ENCODE measurements around the gene PGM5.

The PGM5 gene

DNA sequence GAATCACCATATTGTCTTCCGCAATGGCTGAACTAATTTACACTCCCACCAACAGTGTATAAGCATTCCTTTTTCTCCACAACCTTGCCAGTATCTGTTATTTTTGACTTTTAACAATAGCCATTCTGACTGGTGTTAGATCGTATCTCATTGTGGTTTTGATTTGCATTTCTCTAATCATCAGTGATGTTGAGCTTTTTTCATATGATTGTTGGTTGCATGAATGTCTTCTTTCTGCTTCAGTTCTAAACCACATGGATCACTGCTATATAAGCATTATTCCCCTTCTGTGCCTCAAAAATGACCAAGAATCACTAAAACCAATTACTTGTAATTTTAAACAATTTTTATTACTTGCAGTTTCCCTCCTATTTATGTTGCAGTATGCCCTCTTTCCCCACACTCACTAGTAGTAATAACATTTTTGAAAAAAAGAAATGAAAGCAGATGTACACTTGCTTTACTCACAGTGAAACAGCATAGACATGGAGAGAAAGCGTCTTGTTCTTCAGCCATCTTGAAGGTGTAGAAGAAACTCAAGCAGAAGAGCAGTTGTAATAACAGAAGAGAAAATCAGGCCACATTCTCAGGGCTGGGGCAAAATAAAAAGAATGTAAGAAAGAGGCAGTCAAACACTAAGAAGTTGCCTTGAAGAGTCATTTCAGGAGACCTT, 188.8 kb downstream of the PGM5 start:
- no peak overlapping the region for H2AFZ ChIP-seq (ENCODE audit: low read depth, low read length)
- no peaks in the 10 kb centered on the region for H3K9me3 ChIP-seq (ENCODE audit: low read length)
- H3K36me3 ChIP-seq (ENCODE audit: insufficient read depth, low read length), result no peaks in the 10 kb centered on the region
- no peaks in the 10 kb centered on the region for H3K4me1 ChIP-seq (ENCODE audit: insufficient read depth, low read length)
- H3K4me3 ChIP-seq (ENCODE audit: low read length), result no peak overlapping the region
- H3K27me3 ChIP-seq (ENCODE audit: insufficient read depth, low read length), result peaks cover 2% of the 10 kb centered on the region

DNA sequence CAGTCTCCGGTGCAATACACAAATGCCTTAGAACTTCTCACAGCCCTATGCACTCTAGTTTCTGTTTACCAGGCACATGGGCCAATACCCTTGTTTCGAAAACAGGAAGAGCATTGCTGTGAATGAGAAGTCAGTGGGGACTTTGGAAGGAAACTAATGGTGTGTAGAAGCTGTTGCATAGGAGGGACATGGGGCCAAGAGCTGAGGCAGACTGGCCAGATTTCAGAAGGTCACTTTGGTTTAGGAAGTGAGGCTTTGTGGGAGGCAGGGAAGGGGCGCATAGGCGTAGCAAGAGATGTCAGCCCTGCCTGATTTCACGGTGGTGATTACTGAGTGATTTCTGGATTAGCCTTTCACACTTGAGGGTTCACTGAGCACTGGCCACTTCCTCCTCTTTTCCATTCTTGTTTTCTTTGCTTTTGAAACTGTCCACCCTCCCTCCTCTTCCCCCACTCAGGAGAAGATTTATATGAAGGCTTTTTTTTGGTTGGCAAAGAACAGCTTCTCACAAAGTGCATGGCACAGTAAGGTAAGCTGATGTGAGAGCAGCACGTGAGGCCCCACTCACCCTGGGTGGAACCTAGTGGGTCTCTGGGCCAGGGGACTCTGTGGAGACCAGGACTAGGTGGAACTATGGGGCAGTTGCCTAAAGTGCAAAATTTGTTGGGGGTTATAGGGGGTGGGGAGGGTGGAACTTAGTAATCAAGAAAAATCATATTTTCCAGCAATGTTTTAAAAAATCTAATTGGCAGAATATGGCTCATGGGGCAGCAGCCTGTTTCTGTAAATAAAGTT, 190.4 kb downstream of the PGM5 start:
- Histone ChIP-seq H3K36me3 (ENCODE audit: insufficient read depth, low read length) (no peaks in the 10 kb centered on the region), H3K27me3 (ENCODE audit: insufficient read depth, low read length) (peaks cover 2% of the 10 kb centered on the region), H2AFZ (ENCODE audit: low read depth, low read length) (no peak overlapping the region), H3K4me3 (ENCODE audit: low read length) (no peak overlapping the region), H3K9me3 (ENCODE audit: low read length) (no peaks in the 10 kb centered on the region), H3K4me1 (ENCODE audit: insufficient read depth, low read length) (no peaks in the 10 kb centered on the region)

DNA sequence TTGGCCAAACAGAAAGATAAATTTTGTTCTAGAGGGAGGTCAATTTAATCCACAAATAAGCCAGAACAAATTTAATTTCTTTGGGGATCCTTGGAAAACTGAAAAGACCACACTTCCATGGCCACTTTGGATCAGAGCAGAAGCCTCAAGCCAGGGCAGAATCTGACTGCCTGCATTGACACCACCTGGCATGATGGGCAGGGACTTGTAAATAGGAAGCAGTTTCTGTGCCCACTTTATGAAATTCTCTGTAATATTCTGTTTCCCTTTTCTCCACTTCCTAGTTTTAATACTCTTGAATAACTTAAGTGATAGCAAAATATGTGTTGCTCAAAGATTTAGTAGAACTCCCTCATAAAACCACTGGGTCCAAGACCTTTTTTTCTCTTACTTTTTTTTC, 191.0 kb downstream of the PGM5 start:
- H3K27me3 ChIP-seq (ENCODE audit: insufficient read depth, low read length), result peaks cover 2% of the 10 kb centered on the region
- H3K4me3 ChIP-seq (ENCODE audit: low read length), result no peak overlapping the region
- H3K9me3 ChIP-seq (ENCODE audit: low read length), result no peaks in the 10 kb centered on the region
- H3K36me3 ChIP-seq (ENCODE audit: insufficient read depth, low read length), result no peaks in the 10 kb centered on the region
- no peaks in the 10 kb centered on the region for H3K4me1 ChIP-seq (ENCODE audit: insufficient read depth, low read length)
- no peak overlapping the region for H2AFZ ChIP-seq (ENCODE audit: low read depth, low read length)

DNA sequence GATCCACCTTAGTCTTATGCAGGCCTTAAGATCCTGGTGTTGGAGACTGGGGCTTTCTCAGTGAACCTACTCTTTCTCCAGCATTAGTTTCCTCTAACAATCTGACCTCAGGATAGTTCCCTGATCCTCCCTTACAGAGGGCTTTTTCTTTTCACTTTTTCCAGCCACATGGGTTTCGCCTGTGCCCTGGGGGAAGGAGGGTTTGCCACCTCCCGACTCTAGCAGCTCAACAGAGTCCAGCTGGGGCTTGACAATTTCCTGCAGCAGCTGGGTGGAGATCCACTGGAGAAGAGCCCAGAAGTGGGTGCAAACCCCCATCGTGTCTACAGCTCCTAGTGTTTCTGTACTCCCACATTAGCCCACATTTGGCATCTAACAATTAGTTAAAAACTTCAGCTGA, 191.8 kb downstream of the PGM5 start:
- Histone ChIP-seq H2AFZ (ENCODE audit: low read depth, low read length) (no peak overlapping the region), H3K4me3 (ENCODE audit: low read length) (no peak overlapping the region), H3K27me3 (ENCODE audit: insufficient read depth, low read length) (peaks cover 2% of the 10 kb centered on the region), H3K36me3 (ENCODE audit: insufficient read depth, low read length) (no peaks in the 10 kb centered on the region), H3K4me1 (ENCODE audit: insufficient read depth, low read length) (peaks cover 2% of the 10 kb centered on the region), H3K9me3 (ENCODE audit: low read length) (no peaks in the 10 kb centered on the region)

DNA sequence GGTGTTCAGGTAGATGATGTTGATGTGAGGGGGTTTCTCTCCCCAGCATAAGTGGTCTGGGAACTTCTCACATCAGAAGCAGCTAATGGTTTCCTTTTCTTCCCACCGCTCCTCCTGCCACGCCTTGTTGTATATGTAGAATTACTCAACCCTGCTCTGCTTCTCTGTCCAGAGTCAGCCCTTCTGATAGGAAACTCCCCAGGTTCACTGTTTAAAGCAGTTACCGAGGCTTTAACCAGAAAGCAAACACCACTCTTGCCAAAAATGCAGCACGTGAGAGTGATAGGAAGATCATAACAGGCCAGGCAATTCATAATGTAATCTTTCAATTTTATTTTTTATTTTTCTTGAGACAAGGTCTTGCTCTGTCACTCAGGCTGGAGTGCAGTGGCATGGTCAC, 194.8 kb downstream of the PGM5 start:
- Histone ChIP-seq H3K27me3 (ENCODE audit: insufficient read depth, low read length) (peaks cover 2% of the 10 kb centered on the region), H3K9me3 (ENCODE audit: low read length) (no peaks in the 10 kb centered on the region), H2AFZ (ENCODE audit: low read depth, low read length) (no peak overlapping the region), H3K4me1 (ENCODE audit: insufficient read depth, low read length) (peaks cover 18% of the 10 kb centered on the region), H3K4me3 (ENCODE audit: low read length) (no peak overlapping the region), H3K36me3 (ENCODE audit: insufficient read depth, low read length) (no peaks in the 10 kb centered on the region)

DNA sequence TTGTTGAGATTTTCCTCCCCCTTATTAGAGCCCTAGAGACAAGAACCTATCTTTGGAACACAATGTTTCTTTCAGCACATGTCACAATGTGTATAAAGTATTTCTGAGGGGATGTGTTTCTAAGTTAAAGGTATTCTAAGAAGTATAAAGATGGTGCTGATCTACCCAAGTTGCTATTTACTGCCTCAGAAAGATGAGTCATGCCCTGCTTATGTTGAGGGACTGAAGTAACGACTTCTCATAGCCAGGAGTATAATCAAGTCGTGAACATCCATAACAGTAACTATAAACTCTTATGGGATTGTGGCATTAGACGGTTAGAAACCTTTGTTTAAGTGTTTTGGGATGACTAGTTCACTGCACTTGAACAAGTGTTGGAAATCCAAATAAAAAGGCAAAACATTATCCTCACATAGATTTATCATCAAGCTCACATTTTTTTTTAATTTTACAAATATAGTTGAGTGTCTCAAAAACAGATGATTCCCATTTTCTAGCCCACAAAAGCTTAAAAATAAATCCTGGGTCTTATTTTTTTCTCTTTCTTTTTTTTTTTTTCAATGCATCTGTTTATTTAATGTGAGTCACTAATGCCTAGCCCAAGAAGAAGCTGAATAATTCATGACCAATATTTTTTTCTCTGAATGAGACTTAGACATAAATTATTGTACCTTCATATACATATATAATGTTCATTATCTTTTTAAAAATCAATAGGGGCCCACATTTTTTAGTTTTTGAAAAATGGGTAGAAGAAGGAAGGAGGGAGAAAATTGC, 196.5 kb downstream of the PGM5 start:
- H3K27me3 ChIP-seq (ENCODE audit: insufficient read depth, low read length), result peaks cover 2% of the 10 kb centered on the region
- no peaks in the 10 kb centered on the region for H3K36me3 ChIP-seq (ENCODE audit: insufficient read depth, low read length)
- no peak overlapping the region for H2AFZ ChIP-seq (ENCODE audit: low read depth, low read length)
- no peak overlapping the region for H3K4me3 ChIP-seq (ENCODE audit: low read length)
- H3K9me3 ChIP-seq (ENCODE audit: low read length), result no peaks in the 10 kb centered on the region
- H3K4me1 ChIP-seq (ENCODE audit: insufficient read depth, low read length), result peaks cover 18% of the 10 kb centered on the region

DNA sequence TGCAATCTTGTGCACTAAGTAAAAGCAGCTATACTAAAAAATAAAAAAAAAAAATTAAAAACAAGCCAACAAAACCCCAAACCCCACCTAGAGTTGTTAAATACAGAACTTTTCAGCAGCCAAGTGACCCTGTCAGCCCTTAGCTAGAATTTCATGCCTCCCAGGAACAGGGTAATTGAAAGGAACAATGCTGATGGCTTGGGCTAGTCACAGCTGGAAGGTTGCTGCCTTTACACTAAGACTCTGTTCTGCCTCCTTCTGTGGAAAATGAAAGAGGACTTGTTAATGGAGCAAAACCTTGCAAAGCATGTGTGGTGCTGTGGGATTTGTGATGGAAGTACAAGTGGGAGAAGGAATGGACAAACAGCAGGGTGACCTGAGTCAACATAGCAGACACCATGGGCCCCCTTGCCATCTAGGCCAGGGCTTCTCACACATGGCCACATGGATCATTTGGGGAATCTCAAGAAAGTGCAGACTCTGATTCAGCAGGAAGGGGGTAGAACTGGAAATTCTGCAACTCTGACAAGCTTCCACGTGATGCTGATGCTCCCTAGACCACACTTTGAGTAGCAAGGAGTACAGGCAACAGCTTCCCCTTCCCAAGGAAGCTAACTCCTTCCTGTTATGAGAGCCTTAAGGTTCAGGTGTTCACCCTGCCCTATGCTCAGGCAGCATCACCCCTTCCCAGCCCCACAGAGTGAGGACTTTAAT, 199.2 kb downstream of the PGM5 start:
- Histone ChIP-seq H3K4me3 (ENCODE audit: low read length) (no peak overlapping the region), H3K4me1 (ENCODE audit: insufficient read depth, low read length) (peaks cover 18% of the 10 kb centered on the region), H3K27me3 (ENCODE audit: insufficient read depth, low read length) (no peaks in the 10 kb centered on the region), H3K9me3 (ENCODE audit: low read length) (no peaks in the 10 kb centered on the region), H2AFZ (ENCODE audit: low read depth, low read length) (no peak overlapping the region), H3K36me3 (ENCODE audit: insufficient read depth, low read length) (no peaks in the 10 kb centered on the region)

DNA sequence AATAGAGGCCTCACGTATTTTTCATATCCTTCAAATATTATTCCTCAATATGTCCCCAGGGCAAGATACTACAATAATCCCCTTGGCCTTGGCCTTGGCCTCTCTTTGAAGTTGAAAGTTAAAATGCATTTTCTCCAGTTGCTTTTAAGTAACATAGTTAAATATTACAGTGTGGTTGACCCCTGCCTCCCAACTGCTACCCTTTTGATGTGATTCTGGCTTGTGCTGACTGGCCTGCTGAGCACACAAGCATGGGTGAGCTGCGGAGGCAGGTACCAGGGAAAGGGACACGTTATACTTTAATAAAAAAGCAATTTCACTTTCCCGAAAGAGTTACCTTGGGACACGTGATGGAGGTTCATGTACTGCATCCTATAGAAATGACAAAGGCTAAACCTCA, 202.1 kb downstream of the PGM5 start:
- H3K4me3 ChIP-seq (ENCODE audit: low read length), result no peak overlapping the region
- H2AFZ ChIP-seq (ENCODE audit: low read depth, low read length), result no peak overlapping the region
- no peaks in the 10 kb centered on the region for H3K9me3 ChIP-seq (ENCODE audit: low read length)
- H3K4me1 ChIP-seq (ENCODE audit: insufficient read depth, low read length), result peaks cover 15% of the 10 kb centered on the region
- H3K27me3 ChIP-seq (ENCODE audit: insufficient read depth, low read length), result no peaks in the 10 kb centered on the region
- H3K36me3 ChIP-seq (ENCODE audit: insufficient read depth, low read length), result no peaks in the 10 kb centered on the region

DNA sequence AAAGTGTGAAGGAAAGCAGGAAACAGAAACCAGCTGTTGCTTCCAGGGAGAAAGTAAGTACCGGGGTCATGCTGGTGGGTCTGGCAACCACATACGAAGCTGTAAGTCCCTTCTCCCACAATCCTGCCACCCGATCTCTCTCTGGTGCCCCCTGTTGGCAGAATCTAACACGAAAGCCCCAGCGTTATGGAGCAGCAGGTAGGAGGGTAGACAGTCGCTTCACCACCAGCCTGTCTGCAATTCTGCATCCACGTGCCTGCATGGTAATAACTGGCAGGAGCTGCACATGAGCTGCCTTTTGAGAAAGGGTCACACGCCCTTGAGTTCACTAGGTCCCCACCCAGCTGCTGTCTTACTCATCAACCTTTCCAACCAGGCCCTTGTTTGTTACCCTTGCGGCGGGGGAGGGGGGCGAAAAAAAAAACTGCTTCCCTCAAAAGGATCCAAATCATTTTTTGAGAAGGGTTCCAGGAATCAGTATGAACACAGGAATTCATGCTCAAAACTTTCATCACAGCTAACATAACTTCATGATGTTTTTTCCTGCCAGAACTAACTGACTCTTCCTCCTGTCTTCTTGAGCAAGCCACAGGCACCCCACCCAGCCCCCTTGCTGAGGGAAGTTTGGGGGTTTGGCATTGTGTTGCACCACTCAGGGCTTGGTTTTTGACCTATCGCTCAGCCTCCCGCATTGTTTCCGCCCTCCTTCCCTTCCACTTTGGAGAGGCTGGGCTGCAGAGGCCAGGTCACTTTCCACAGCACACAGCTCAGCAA, 203.8 kb downstream of the PGM5 start:
- H3K27me3 ChIP-seq (ENCODE audit: insufficient read depth, low read length), result no peaks in the 10 kb centered on the region

DNA sequence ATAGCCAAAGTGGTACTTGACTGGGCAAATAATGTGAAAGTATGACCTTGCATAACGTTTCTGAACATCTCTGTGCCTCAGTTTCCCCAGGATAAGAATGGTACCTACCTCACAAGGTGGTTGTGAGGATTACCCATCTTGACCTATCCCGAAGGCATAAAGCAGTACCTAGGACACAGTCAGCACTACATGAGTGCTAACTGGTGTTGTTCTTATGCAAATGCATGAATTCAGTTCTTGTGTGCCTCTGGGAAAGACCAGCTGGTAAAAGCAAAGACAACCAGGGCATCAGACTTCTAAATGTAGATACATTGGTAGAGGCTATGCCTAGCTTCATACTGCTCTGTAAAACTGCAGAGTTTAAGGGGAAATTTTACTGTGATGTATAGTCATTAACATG, 206.1 kb downstream of the PGM5 start:
- no peaks in the 10 kb centered on the region for H3K4me1 ChIP-seq (ENCODE audit: insufficient read depth, low read length)
- no peak overlapping the region for H3K4me3 ChIP-seq (ENCODE audit: low read length)
- H3K36me3 ChIP-seq (ENCODE audit: insufficient read depth, low read length), result no peaks in the 10 kb centered on the region
- H3K27me3 ChIP-seq (ENCODE audit: insufficient read depth, low read length), result no peaks in the 10 kb centered on the region
- no peaks in the 10 kb centered on the region for H3K9me3 ChIP-seq (ENCODE audit: low read length)
- no peak overlapping the region for H2AFZ ChIP-seq (ENCODE audit: low read depth, low read length)

More for the DNA sequence above, 203.8 kb downstream of the PGM5 start:
- Histone ChIP-seq H3K9me3 (ENCODE audit: low read length) (no peaks in the 10 kb centered on the region), H3K4me1 (ENCODE audit: insufficient read depth, low read length) (peaks cover 7% of the 10 kb centered on the region), H3K36me3 (ENCODE audit: insufficient read depth, low read length) (no peaks in the 10 kb centered on the region), H2AFZ (ENCODE audit: low read depth, low read length) (no peak overlapping the region), H3K4me3 (ENCODE audit: low read length) (no peak overlapping the region)

DNA sequence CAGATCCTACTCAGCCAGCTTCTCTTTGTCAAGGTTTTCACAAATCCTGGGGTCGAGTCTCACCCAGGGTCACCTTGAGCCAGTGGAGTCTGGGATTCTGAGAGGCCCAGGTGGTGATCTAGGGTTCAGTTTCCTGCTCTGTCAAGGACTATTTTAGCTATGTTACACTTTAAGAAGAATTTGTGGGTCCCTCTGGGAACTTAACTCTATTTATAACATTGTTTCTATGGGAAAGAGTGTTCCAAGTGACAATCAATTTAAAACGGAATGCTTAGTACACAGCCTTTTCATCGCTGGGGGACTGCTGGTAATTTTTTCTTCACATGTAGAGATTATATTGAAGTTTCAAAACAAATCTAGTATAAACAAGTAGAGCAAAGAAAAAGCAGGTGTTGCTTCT, 211.2 kb downstream of the PGM5 start:
- Histone ChIP-seq H3K9me3 (ENCODE audit: low read length) (no peaks in the 10 kb centered on the region), H3K36me3 (ENCODE audit: insufficient read depth, low read length) (no peaks in the 10 kb centered on the region), H3K4me1 (ENCODE audit: insufficient read depth, low read length) (peaks cover 10% of the 10 kb centered on the region), H3K27me3 (ENCODE audit: insufficient read depth, low read length) (no peaks in the 10 kb centered on the region), H3K4me3 (ENCODE audit: low read length) (no peak overlapping the region), H2AFZ (ENCODE audit: low read depth, low read length) (no peak overlapping the region)

DNA sequence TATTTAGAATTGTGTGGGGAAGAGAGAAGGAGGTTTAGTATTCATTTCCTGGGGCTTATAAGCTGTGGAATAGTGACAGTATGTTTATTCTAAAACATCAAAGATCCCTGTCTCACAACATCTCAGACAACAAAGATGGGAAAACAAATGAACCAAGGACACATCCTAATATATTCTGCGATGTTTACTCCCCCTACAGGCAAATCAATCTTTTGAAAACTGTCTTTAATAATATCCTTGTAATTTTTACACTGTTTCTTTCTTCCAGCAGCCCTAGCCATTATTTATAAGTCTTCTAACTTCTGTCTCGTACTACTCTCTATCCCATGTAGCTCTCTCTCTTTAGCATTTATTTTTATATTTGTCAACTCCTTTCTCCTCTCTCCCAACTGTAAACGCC, 217.7 kb downstream of the PGM5 start:
- H3K36me3 ChIP-seq (ENCODE audit: insufficient read depth, low read length), result no peaks in the 10 kb centered on the region
- no peaks in the 10 kb centered on the region for H3K9me3 ChIP-seq (ENCODE audit: low read length)
- no peak overlapping the region for H2AFZ ChIP-seq (ENCODE audit: low read depth, low read length)
- no peaks in the 10 kb centered on the region for H3K27me3 ChIP-seq (ENCODE audit: insufficient read depth, low read length)
- peaks cover 10% of the 10 kb centered on the region for H3K4me1 ChIP-seq (ENCODE audit: insufficient read depth, low read length)
- no peak overlapping the region for H3K4me3 ChIP-seq (ENCODE audit: low read length)

Data from neuron (in vitro differentiated cells).